Gastroesophageal sphincter (tissue), 3 donors: Measurements from ENCODE around the gene GIPC3.

Source experiments
- CTCF ChIP-seq, 4 experiments: fragments of 200-600 bp in 2 of 4; fragments of 450-650 bp in 2 of 4; sonication (generic) in 1 of 4; IDR thresholded peaks; one replicate each; pipeline ENCODE4 v1.5.1; 2017 to 2019; ENCODE audit warnings: antibody characterized with exemption in 4 of 4, mild to moderate bottlenecking in 2 of 4, moderate library complexity in 2 of 4
- EP300 ChIP-seq: sonication (generic); formaldehyde crosslinking; IDR thresholded peaks from one replicate; pipeline ENCODE4 v1.6.1; 2017; ENCODE audit warnings: antibody characterized with exemption, mild to moderate bottlenecking
- POLR2A ChIP-seq, 2 donors: fragments of 450-650 bp; IDR thresholded peaks; one replicate each; pipeline ENCODE4 v1.6.1; 2017; ENCODE audit warnings: antibody characterized with exemption in 2 of 2, mild to moderate bottlenecking in 2 of 2, moderate library complexity in 1 of 2

- peak in 1 of 4 experiments; percentile 27 for TF ChIP-seq CTCF (IDR thresholded peaks at IDR 0.05)
- peak; percentile 89 to 91 for TF ChIP-seq POLR2A (IDR thresholded peaks at IDR 0.05)
- TF ChIP-seq EP300: no peak
These were observed 41.4 kb downstream of the GIPC3 start, which contains the start of gene CACTIN for GRCh38 chr19:3626473-3627350.
